Right lung (tissue), 5 donors: ENCODE results near the gene SLC30A2. TPM values are rescaled to one million over a fixed set of nuclear protein-coding genes. Genes with fewer than 3 reads are reported as not detected.

Source experiments
- DNase-seq, 2 donors: peaks; one replicate each; pipeline ENCODE4 v3.0.0-alpha.2; 2013
- polyA plus RNA-seq, 5 donors: library from polyadenylated mRNA; unstranded; fragments of 120-200 nt; gene quantifications; one replicate each; pipeline versions ENCODE4 v1.2.1 to v1.2.3, GENCODE V29; 2013; ENCODE audit warnings: inconsistent platforms in 1 of 5, low replicate concordance in 1 of 5; ENCODE audit not compliant: insufficient read length in 5 of 5, insufficient read depth in 1 of 5

SLC30A2 gene
- polyA plus RNA-seq, 5 donors: 0.17 to 0.49 (median 0.20) TPM

- DNase-seq: peak; percentile 99
Observed at GRCh38 chr1:25997828-25998761, 47.8 kb downstream of the SLC30A2 start, which contains the start of gene PAFAH2. Gene PAFAH2 (minus strand): TSS chr1:25998063. CDS start chr1:25990816, 7,247 bp downstream.

GRCh38 chr1:25996966-25997827, 48.7 kb downstream of the SLC30A2 start:
- DNase-seq: no peak

GRCh38 chr1:25994402-25995150, 51.3 kb downstream of the SLC30A2 start:
- no peak for DNase-seq

GRCh38 chr1:25993197-25993951, 52.5 kb downstream of the SLC30A2 start:
- DNase-seq: no peak

GRCh38 chr1:25992689-25993171, 53.2 kb downstream of the SLC30A2 start:
- DNase-seq: no peak

GRCh38 chr1:25991937-25992688, 53.8 kb downstream of the SLC30A2 start:
- no peak for DNase-seq

- no peak for DNase-seq
Observed at GRCh38 chr1:25990702-25991395, 55.1 kb downstream of the SLC30A2 start.

GRCh38 chr1:25990251-25990650, 55.7 kb downstream of the SLC30A2 start:
- DNase-seq: no peak

GRCh38 chr1:25989440-25990234, 56.3 kb downstream of the SLC30A2 start:
- DNase-seq: no peak

GRCh38 chr1:25987951-25988350, 58.0 kb downstream of the SLC30A2 start:
- DNase-seq: no peak

Other genes starting within 250 kb of the SLC30A2 start
- 100 to 1,000 TPM in 2 of 5 donors, 10 to 100 TPM in 3; 73.7 to 110 (median 88.6) TPM for gene SELENON, start 245.9 kb downstream of the SLC30A2 start, polyA plus RNA-seq
- 10 to 100 TPM; 71.4 to 89.1 (median 77.6) TPM for gene MTFR1L, start 226.2 kb downstream of the SLC30A2 start, polyA plus RNA-seq
- 1 to 10 TPM; 1.9 to 3.3 (median 2.4) TPM for gene AUNIP, start 186.7 kb downstream of the SLC30A2 start, polyA plus RNA-seq
- gene PAQR7, start 170.4 kb downstream of the SLC30A2 start, polyA plus RNA-seq: 10 to 100 TPM; 13.8 to 21.2 (median 19.3) TPM
- gene STMN1, start 139.7 kb downstream of the SLC30A2 start, polyA plus RNA-seq: 1,000 to 10,000 TPM in 3 of 5 donors, 100 to 1,000 TPM in 2; 799 to 1,532 (median 1,016) TPM
- gene PAFAH2, start 48.1 kb downstream of the SLC30A2 start, polyA plus RNA-seq: 10 to 100 TPM; 11.6 to 14.1 (median 12.3) TPM
- 1 to 10 TPM in 1 of 5 donors, under 1 TPM in 4; 0.49 to 1.5 (median 0.51) TPM for gene EXTL1, start 24.3 kb downstream of the SLC30A2 start, polyA plus RNA-seq
- 1 to 10 TPM in 2 of 5 donors, under 1 TPM in 2, not detected in 1; 0.15 to 2.1 (median 1.3) TPM for gene TRIM63, start 21.5 kb upstream of the SLC30A2 start, polyA plus RNA-seq
- 10 to 100 TPM; 17.2 to 26.9 (median 24.0) TPM for gene PDIK1L, start 65.7 kb upstream of the SLC30A2 start, polyA plus RNA-seq
- 1 to 10 TPM; 1.2 to 2.0 (median 1.6) TPM for gene FAM110D, start 113.0 kb upstream of the SLC30A2 start, polyA plus RNA-seq
- gene C1orf232, start 122.8 kb upstream of the SLC30A2 start, polyA plus RNA-seq: not detected
- 10 to 100 TPM in 3 of 5 donors, 1 to 10 TPM in 2; 8.1 to 23.0 (median 14.2) TPM for gene ZNF593, start 123.8 kb upstream of the SLC30A2 start, polyA plus RNA-seq
- gene ZNF593OS, start 125.7 kb upstream of the SLC30A2 start, polyA plus RNA-seq: 1 to 10 TPM in 4 of 5 donors, under 1 TPM in 1; 0.75 to 2.0 (median 1.2) TPM
- 10 to 100 TPM; 15.2 to 25.9 (median 24.0) TPM for gene CNKSR1, start 131.4 kb upstream of the SLC30A2 start, polyA plus RNA-seq
- under 1 TPM in 1 of 5 donors, not detected in 4; 0.08 TPM for gene CATSPER4, start 144.5 kb upstream of the SLC30A2 start, polyA plus RNA-seq
- 10 to 100 TPM; 20.0 to 26.4 (median 21.9) TPM for gene CEP85, start 188.1 kb upstream of the SLC30A2 start, polyA plus RNA-seq
- gene SH3BGRL3, start 234.0 kb upstream of the SLC30A2 start, polyA plus RNA-seq: 100 to 1,000 TPM in 2 of 5 donors, 10 to 100 TPM in 3; 89.9 to 123 (median 98.7) TPM